Measurements from ENCODE around the gene BCAP29. TPM values are rescaled to one million over a fixed set of nuclear protein-coding genes. Genes with fewer than 3 reads are reported as not detected.

The BCAP29 gene
- total RNA-seq, 1 experiment from 2014 or later = 43.2 TPM

- H3K4me1 ChIP-seq (ENCODE audit: control insufficient read depth in 1 of 2, insufficient read depth in 2 of 2, low read length in 2 of 2) = no peaks in the 10 kb centered on the region
- no peaks in the 10 kb centered on the region for H3K9me2 ChIP-seq (ENCODE audit: insufficient read depth)
- TF ChIP-seq SIN3A (IDR thresholded peaks at IDR 0.05; ENCODE audit: low read depth) = no peak
- no peak for TF ChIP-seq RAD21 (IDR thresholded peaks at IDR 0.05; ENCODE audit: low read depth)
- TF ChIP-seq CBX3 (IDR thresholded peaks at IDR 0.05; ENCODE audit: low read depth) = no peak
- TF ChIP-seq POLR2A (IDR thresholded peaks at IDR 0.05; ENCODE audit: borderline replicate concordance, extremely low read depth, insufficient read depth, insufficient read length) = no peak
- TF ChIP-seq JUND (IDR thresholded peaks at IDR 0.05) = no peak
- TF ChIP-seq ZFX (IDR thresholded peaks at IDR 0.05) = no peak
- no peak for TF ChIP-seq ZBTB33 (IDR thresholded peaks at IDR 0.05; ENCODE audit: extremely low read depth, insufficient replicate concordance, low read length)
- TF ChIP-seq YY1 (IDR thresholded peaks at IDR 0.05; ENCODE audit: extremely low read depth, insufficient replicate concordance, low read depth, low read length) = no peak
- H4K20me1 ChIP-seq (ENCODE audit: insufficient read depth) = no peaks in the 10 kb centered on the region
- DNase-seq (ENCODE audit: low read depth, low spot score) (no peak), ATAC-seq (no peak)
- no peak overlapping the region for H3K4me2 ChIP-seq (ENCODE audit: low read length)
- H3K79me2 ChIP-seq (ENCODE audit: insufficient read depth, low read length) = no peaks in the 10 kb centered on the region
- H3K9ac ChIP-seq (ENCODE audit: low read length) = no peak overlapping the region
- RAD21 ChIA-PET (ENCODE audit: low non-redundant PET in 1 of 2, low total read pairs in 2 of 2, uncharacterized antibody in 2 of 2, unreplicated experiment in 2 of 2) = no interaction called here
- H3K27ac ChIP-seq (ENCODE audit: low read depth, low read length) = no peak overlapping the region
- H3K9me3 ChIP-seq (ENCODE audit: control insufficient read depth in 1 of 2, insufficient read depth in 1 of 2, low read depth in 1 of 2, low read length in 2 of 2) = no peaks in the 10 kb centered on the region
- POLR2A ChIA-PET = no interaction called here
- no TSS peak for BruUV-seq (replicated peaks)
- CTCF ChIA-PET = no interaction called here
- intact Hi-C loops (cut with micrococcal nuclease) = no loop called here
- no peaks in the 10 kb centered on the region for H3K36me3 ChIP-seq (ENCODE audit: control insufficient read depth in 1 of 2, insufficient read depth in 2 of 2, low read length in 2 of 2)
- H3K27me3 ChIP-seq (ENCODE audit: insufficient read depth, low read length) = no peaks in the 10 kb centered on the region
- H3K4me3 ChIP-seq (replicated peaks in 1 of 2; ENCODE audit: low read depth in 1 of 2, low read length in 2 of 2) = no peak overlapping the region
- H2AFZ ChIP-seq (ENCODE audit: low read depth, low read length, poor library complexity, severe bottlenecking) = no peak overlapping the region
Measured at GRCh38 chr7:107613948-107614347, 33.9 kb downstream of the BCAP29 start.

- RAD21 ChIA-PET (ENCODE audit: low non-redundant PET in 1 of 2, low total read pairs in 2 of 2, uncharacterized antibody in 2 of 2, unreplicated experiment in 2 of 2) = no interaction called here
- BruUV-seq (replicated peaks) = no TSS peak
- TF ChIP-seq FOSL1 (IDR thresholded peaks at IDR 0.05; ENCODE audit: low read depth) = no peak
- TF ChIP-seq CTCF (IDR thresholded peaks at IDR 0.05 in 2 of 3, conservative IDR thresholded peaks at IDR 0.05 in 1 of 3; ENCODE audit: borderline replicate concordance in 1 of 3, insufficient read depth in 1 of 3, low read depth in 2 of 3, low read length in 2 of 3) = no peak
- no peak for TF ChIP-seq EZH2phosphoT487 (IDR thresholded peaks at IDR 0.05; ENCODE audit: borderline replicate concordance)
- TF ChIP-seq POLR2AphosphoS5 (IDR thresholded peaks at IDR 0.05; ENCODE audit: low read depth, low read length) = no peak
- TF ChIP-seq SRF (IDR thresholded peaks at IDR 0.05; ENCODE audit: low read depth) = no peak
- TF ChIP-seq MAX (IDR thresholded peaks at IDR 0.05) = no peak
- no peak for TF ChIP-seq TCF7L2 (IDR thresholded peaks at IDR 0.05; ENCODE audit: borderline replicate concordance, extremely low read depth, insufficient read depth, insufficient read length)
- no peak for TF ChIP-seq CBX3 (IDR thresholded peaks at IDR 0.05; ENCODE audit: low read depth)
- no peak for TF ChIP-seq YY1 (IDR thresholded peaks at IDR 0.05; ENCODE audit: extremely low read depth, insufficient replicate concordance, low read depth, low read length)
- no peak for TF ChIP-seq POLR2A (IDR thresholded peaks at IDR 0.05; ENCODE audit: borderline replicate concordance, extremely low read depth, insufficient read depth, insufficient read length)
- no peak for TF ChIP-seq SP1 (IDR thresholded peaks at IDR 0.05; ENCODE audit: low read depth)
- no peak for TF ChIP-seq EZH2 (IDR thresholded peaks at IDR 0.05)
- no peak for TF ChIP-seq SIN3A (IDR thresholded peaks at IDR 0.05; ENCODE audit: low read depth)
- no peak for TF ChIP-seq EGR1 (IDR thresholded peaks at IDR 0.05; ENCODE audit: low read depth)
- no peak for TF ChIP-seq RAD21 (IDR thresholded peaks at IDR 0.05; ENCODE audit: low read depth)
- TF ChIP-seq ZFX (IDR thresholded peaks at IDR 0.05) = no peak
Measured at GRCh38 chr7:107614425-107614824, 34.4 kb downstream of the BCAP29 start.

More at GRCh38 chr7:107614425-107614824, 34.4 kb downstream of the BCAP29 start:
- no peaks in the 10 kb centered on the region for H3K36me3 ChIP-seq (ENCODE audit: control insufficient read depth in 1 of 2, insufficient read depth in 2 of 2, low read length in 2 of 2)
- no peak overlapping the region for H3K4me2 ChIP-seq (ENCODE audit: low read length)
- no peak overlapping the region for H3K4me3 ChIP-seq (replicated peaks in 1 of 2; ENCODE audit: low read depth in 1 of 2, low read length in 2 of 2)
- ATAC-seq (no peak), DNase-seq (ENCODE audit: low read depth, low spot score) (no peak)
- H4K20me1 ChIP-seq (ENCODE audit: insufficient read depth) = no peaks in the 10 kb centered on the region
- H3K4me1 ChIP-seq (ENCODE audit: control insufficient read depth in 1 of 2, insufficient read depth in 2 of 2, low read length in 2 of 2) = no peaks in the 10 kb centered on the region
- no peak overlapping the region for H3K27ac ChIP-seq (ENCODE audit: low read depth, low read length)
- intact Hi-C loops (cut with micrococcal nuclease) = no loop called here
- H3K79me2 ChIP-seq (ENCODE audit: insufficient read depth, low read length) = no peaks in the 10 kb centered on the region
- ChIA-PET CTCF (no interaction called here), POLR2A (no interaction called here)
- no peaks in the 10 kb centered on the region for H3K9me2 ChIP-seq (ENCODE audit: insufficient read depth)
- H3K9me3 ChIP-seq (ENCODE audit: control insufficient read depth in 1 of 2, insufficient read depth in 1 of 2, low read depth in 1 of 2, low read length in 2 of 2) = no peaks in the 10 kb centered on the region
- H3K27me3 ChIP-seq (ENCODE audit: insufficient read depth, low read length) = no peaks in the 10 kb centered on the region
- no peak overlapping the region for H2AFZ ChIP-seq (ENCODE audit: low read depth, low read length, poor library complexity, severe bottlenecking)
- H3K9ac ChIP-seq (ENCODE audit: low read length) = no peak overlapping the region
